GM12878 (cell line): Measurements from ENCODE around the gene SLC7A5.
"Not testable (repeated sequence)": the region's sequence is repeated elsewhere in the genome, so short reads cannot be mapped to it uniquely, and the experiment has no call there.

Experiments used
- CTCF ChIP-seq, 3 experiments: IDR thresholded peaks in 2 of 3; conservative IDR thresholded peaks in 1 of 3; 2 replicates each; pipeline ENCODE4 v1.5.1; 2011; ENCODE audit warnings: low read depth in 3 of 3, low read length in 3 of 3, mild to moderate bottlenecking in 3 of 3, control low read depth in 2 of 3, moderate library complexity in 2 of 3, inconsistent platforms in 1 of 3, mixed read lengths in 1 of 3; ENCODE audit not compliant: control insufficient read depth in 2 of 3, insufficient read depth in 1 of 3; ENCODE audit errors: extremely low read depth in 1 of 3
- LARP7 ChIP-seq: fragments of 450-650 bp; IDR thresholded peaks from 2 replicates; pipeline ENCODE4 v1.6.1; 2017; ENCODE audit warnings: mild to moderate bottlenecking
- POLR2AphosphoS5 ChIP-seq: IDR thresholded peaks from 2 replicates; pipeline ENCODE4 v1.6.1; 2011; ENCODE audit warnings: mild to moderate bottlenecking, low read length, inconsistent platforms
- RBBP5 ChIP-seq: fragments of 200-600 bp; sonication (generic); conservative IDR thresholded peaks from 2 replicates; pipeline ENCODE4 v1.6.1; 2016
- RFX5 ChIP-seq: IDR thresholded peaks from 2 replicates; pipeline ENCODE4 v1.6.1; 2011; ENCODE audit warnings: low read depth, low read length, improper control_type of control experiment
- SMC3 ChIP-seq: IDR thresholded peaks from 2 replicates; pipeline ENCODE4 v1.6.1; 2011; ENCODE audit warnings: low read length, improper control_type of control experiment, borderline replicate concordance
- STAT1 ChIP-seq: fragments of 450-650 bp; conservative IDR thresholded peaks from 2 replicates; pipeline ENCODE4 v1.6.1; 2014; ENCODE audit warnings: antibody characterized with exemption, mild to moderate bottlenecking
- ZNF687 ChIP-seq: fragments of 450-650 bp; IDR thresholded peaks from 2 replicates; pipeline ENCODE4 v1.6.1; 2017; ENCODE audit warnings: mild to moderate bottlenecking, moderate library complexity
- TF ChIP-seq, protein P1 (sequence below): IDR thresholded peaks from 2 replicates; pipeline ENCODE4 v1.6.1; 2012; ENCODE audit warnings: low read length, inconsistent platforms

- TF ChIP-seq LARP7; CTCF (IDR thresholded peaks at IDR 0.05 in 2 of 3, conservative IDR thresholded peaks at IDR 0.05 in 1 of 3; ENCODE audit: control insufficient read depth in 2 of 3, extremely low read depth in 1 of 3, insufficient read depth in 1 of 3, low read depth in 3 of 3, low read length in 3 of 3); RBBP5; RFX5; ZNF687; SMC3; STAT1; POLR2AphosphoS5: not testable (repeated sequence)
- TF ChIP-seq, protein P1, sequence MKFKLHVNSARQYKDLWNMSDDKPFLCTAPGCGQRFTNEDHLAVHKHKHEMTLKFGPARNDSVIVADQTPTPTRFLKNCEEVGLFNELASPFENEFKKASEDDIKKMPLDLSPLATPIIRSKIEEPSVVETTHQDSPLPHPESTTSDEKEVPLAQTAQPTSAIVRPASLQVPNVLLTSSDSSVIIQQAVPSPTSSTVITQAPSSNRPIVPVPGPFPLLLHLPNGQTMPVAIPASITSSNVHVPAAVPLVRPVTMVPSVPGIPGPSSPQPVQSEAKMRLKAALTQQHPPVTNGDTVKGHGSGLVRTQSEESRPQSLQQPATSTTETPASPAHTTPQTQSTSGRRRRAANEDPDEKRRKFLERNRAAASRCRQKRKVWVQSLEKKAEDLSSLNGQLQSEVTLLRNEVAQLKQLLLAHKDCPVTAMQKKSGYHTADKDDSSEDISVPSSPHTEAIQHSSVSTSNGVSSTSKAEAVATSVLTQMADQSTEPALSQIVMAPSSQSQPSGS = not testable (repeated sequence)
These were observed 18.6 kb upstream of the SLC7A5 start for GRCh38 chr16:87887931-87888330.
